Measurements from ENCODE around the gene SUFU. TPM values are rescaled to one million over a fixed set of nuclear protein-coding genes. Genes with fewer than 3 reads are reported as not detected.
A peak's percentile ranks its signal among the peaks of the same experiment; 100 is the strongest.
"Not testable (repeated sequence)": the region's sequence is repeated elsewhere in the genome, so short reads cannot be mapped to it uniquely, and the experiment has no call there.

SUFU gene
- total RNA-seq: 1 to 10 TPM; 5.0 to 8.9 (median 6.8) TPM

DNA sequence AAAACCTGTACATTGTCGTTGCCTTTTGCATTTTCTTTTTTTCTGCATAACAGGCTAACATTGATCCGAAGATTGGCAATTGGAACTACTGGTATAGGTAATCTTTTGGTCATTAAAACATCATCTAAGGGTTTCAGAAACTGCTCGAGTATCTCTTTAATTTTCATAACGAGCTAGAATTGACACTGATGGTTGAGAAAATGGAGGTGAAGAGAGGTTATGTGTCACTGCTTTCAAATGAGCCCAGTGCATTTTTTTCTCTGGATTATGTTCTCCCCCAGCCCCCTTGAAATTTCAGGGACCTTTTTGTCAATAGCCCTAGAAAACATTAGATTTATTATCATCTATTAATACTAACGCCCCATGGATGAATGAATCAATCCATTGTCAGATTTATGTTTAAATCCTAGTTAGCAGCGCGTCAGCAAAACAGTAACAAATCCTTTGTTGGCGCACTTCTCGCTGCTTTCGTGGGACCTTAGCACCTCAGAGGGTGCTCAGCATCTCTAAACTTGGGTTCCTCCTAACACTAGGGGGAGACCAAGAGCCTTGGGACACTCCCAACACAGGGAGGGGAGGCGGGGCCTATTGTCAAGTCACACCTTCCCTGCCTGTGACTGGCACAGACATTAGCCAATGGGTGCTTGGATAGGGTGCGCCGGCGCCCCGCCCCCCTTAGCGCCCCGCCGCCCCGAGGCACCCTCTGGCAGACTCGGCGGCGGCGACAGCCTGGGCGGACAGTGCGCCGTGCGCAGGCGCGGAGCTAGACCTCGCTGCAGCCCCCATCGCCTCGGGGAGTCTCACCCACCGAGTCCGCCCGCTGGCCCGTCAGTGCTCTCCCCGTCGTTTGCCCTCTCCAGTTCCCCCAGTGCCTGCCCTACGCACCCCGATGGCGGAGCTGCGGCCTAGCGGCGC, at the start of gene SUFU:
SUFU (plus strand) TSS at position 709 of the 915 bp plus-strand sequence; CDS start at position 890, 181 bp downstream.
- intact Hi-C loops (cut with DNase I): no loop called here
- peak within 1 kb of the TSS; percentile 88 to 99 (median 92) for H3K4me3 ChIP-seq
- TF ChIP-seq, protein P1, sequence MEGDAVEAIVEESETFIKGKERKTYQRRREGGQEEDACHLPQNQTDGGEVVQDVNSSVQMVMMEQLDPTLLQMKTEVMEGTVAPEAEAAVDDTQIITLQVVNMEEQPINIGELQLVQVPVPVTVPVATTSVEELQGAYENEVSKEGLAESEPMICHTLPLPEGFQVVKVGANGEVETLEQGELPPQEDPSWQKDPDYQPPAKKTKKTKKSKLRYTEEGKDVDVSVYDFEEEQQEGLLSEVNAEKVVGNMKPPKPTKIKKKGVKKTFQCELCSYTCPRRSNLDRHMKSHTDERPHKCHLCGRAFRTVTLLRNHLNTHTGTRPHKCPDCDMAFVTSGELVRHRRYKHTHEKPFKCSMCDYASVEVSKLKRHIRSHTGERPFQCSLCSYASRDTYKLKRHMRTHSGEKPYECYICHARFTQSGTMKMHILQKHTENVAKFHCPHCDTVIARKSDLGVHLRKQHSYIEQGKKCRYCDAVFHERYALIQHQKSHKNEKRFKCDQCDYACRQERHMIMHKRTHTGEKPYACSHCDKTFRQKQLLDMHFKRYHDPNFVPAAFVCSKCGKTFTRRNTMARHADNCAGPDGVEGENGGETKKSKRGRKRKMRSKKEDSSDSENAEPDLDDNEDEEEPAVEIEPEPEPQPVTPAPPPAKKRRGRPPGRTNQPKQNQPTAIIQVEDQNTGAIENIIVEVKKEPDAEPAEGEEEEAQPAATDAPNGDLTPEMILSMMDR (IDR thresholded peaks at IDR 0.05): peak; percentile 70 to 96 (median 90)
- TF ChIP-seq POLR2A (IDR thresholded peaks at IDR 0.05): peak in 2 of 4 donors; percentile 48 to 78
- WGBS, 2 donors: 0 to 1% methylated on average over 7 to 13 of the region's 44 CpGs
- peaks cover 0 to under 1% (median 0%) of the 10 kb centered on the region in 3 donors for H3K36me3 ChIP-seq
- H3K4me1 ChIP-seq: peaks cover 20 to 83% (median 51%) of the 10 kb centered on the region in 3 donors
- no peaks in the 10 kb centered on the region for H3K9me3 ChIP-seq
- DNase-seq: peak; percentile 93
- H3K27me3 ChIP-seq: no peaks in the 10 kb centered on the region
- H3K27ac ChIP-seq: peak within 1 kb of the TSS; percentile 96 to 99 (median 98)

DNA sequence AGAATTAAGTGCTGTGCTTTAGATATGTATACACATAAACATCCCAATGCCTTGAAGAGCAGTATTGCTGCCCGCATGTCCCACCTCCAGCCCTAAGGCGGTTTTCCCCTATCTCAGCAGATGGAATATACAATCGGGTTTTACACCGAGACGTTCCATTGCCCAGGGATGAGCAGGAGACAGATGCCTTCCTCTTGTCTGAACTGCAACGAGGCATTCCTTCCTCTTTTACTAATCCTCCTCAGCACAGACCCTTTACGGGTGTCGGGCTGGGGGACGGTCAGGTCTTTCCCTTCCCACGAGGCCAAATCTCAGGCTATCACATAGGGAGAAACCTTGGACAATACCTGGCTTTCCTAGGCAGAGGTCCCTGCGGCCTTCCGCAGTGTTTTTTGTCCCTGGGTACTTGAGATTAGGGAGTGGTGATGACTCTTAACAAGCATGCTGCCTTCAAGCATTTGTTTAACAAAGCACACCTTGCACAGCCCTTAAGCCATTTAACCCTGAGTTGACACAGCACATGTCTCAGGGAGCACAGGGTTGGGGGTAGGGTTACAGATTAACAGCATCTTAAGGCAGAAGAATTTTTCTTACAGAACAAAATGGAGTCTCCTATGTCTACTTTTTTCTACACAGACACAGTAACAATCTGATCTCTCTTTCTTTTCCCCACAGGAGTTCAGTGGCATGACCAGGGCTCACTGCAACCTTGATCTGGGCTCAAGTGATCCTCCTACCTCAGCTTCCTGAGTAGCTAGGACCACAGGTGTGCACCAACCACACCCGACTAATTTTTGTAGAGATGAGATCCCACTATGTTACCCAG, 48.9 kb upstream of the SUFU start:
- H3K9me3 ChIP-seq; H3K4me3 ChIP-seq; DNase-seq; H3K27me3 ChIP-seq; intact Hi-C loops (cut with DNase I): not testable (repeated sequence)
- Histone ChIP-seq H3K36me3 (peaks cover 0 to 12% (median 0%) of the 10 kb centered on the region in 3 donors), H3K4me1 (peaks cover 16 to 46% (median 16%) of the 10 kb centered on the region in 3 donors), H3K27ac (peak overlapping the region in 3 of 4 donors; percentile 8 to 39 (median 28))
- WGBS, 2 donors: 61 to 62% methylated on average over 11 to 12 of the region's 13 CpGs

DNA sequence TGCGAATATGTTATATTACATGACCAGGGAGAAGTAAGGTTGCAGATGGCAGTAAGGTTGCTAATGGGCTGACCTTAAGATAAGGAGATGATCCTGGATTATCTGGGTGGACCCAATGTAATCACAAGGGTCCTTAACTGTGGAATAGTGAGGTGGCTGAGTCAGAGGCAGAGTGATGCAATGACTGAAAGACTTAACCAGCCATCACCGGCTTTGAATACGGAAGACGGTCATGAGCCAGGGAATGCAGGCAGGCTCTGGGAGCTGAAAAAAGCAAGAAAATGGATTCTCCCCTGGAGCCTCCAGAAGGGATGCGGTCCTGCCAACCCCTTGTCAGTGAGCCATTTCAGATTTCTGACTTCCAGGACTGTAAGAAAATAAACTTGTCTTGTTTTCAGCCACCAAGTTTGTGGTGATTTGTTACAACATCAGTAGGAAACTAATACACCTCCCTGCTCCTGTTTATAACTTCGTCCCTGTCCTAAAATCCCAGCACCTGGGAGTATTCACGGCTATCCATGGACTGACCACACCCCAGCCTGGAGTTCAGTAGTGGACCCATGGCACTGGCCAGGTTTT, 47.8 kb upstream of the SUFU start:
- Histone ChIP-seq H3K9me3 (no peaks in the 10 kb centered on the region), H3K4me3 (no peak overlapping the region), H3K36me3 (peaks cover 0 to 12% (median 0%) of the 10 kb centered on the region in 3 donors), H3K4me1 (peaks cover 15 to 46% (median 21%) of the 10 kb centered on the region in 3 donors), H3K27ac (peak overlapping the region in 2 of 4 donors; percentile 36 to 51), H3K27me3 (no peaks in the 10 kb centered on the region)
- WGBS, 2 donors: 44 to 52% methylated on average over 7 of the region's 7 CpGs
- intact Hi-C loops (cut with DNase I): no loop called here
- no peak for TF ChIP-seq POLR2A (IDR thresholded peaks at IDR 0.05)
- TF ChIP-seq, protein P1 (IDR thresholded peaks at IDR 0.05): no peak
- DNase-seq: no peak

DNA sequence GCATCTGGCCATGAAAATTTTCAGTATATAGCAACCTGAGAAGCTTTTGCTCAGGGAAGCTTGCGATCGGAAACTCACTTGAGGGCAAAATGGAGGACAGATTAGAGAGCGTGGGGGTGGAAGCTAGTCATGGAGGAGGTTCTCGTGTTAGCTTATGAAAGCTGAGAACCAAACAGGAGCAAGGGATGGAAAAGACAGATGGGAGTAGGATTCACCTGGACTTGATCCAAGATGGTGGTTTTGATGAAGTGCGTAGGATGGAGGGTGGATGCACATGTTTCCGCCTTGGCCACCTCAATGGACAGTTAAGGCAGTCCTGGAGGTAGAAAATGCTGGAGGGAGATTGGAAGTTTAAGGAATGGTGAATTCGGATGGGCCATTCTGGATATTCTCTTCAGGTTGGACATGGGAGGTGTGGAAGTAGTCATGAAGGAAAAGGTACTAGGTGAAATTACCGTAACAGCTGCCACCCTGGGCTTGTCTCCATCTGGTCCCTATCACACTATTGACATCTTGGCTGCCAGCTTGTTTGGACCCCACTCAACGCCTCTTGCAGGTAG, 46.1 kb upstream of the SUFU start:
- intact Hi-C loops (cut with DNase I): no loop called here
- no peak for DNase-seq
- WGBS, 2 donors: 86 to 87% methylated on average over 9 of the region's 9 CpGs
- H3K27ac ChIP-seq: no peak overlapping the region
- H3K4me3 ChIP-seq: no peak overlapping the region
- H3K27me3 ChIP-seq: no peaks in the 10 kb centered on the region
- H3K4me1 ChIP-seq: peaks cover 11 to 46% (median 18%) of the 10 kb centered on the region in 3 donors
- no peak for TF ChIP-seq POLR2A (IDR thresholded peaks at IDR 0.05)
- TF ChIP-seq, protein P1 (IDR thresholded peaks at IDR 0.05): no peak
- no peaks in the 10 kb centered on the region for H3K9me3 ChIP-seq
- H3K36me3 ChIP-seq: peaks cover 0 to 12% (median 0%) of the 10 kb centered on the region in 3 donors

DNA sequence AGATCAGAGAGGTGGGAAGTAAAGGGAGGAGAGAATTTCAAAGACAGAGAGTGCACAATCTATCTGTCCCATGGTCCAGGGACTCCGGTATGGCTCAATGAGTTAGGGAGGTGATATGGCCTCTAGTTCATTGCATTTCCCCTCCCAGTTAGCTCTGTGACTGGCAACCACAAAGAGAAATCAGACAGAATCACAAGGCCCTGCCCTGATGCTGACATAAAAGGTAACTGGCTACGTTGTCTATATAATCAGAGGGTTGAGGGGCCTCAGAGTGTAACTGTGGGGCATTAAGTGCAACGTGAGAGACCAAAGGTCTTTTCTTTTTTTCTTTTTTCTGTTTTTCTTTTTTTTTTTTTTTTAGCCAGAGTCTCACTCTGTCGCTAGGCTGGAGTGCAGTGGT, 45.1 kb upstream of the SUFU start:
- intact Hi-C loops (cut with DNase I): no loop called here
- no peaks in the 10 kb centered on the region for H3K9me3 ChIP-seq
- peaks cover 0 to 12% (median 0%) of the 10 kb centered on the region in 3 donors for H3K36me3 ChIP-seq
- peaks cover 3 to 46% (median 18%) of the 10 kb centered on the region in 3 donors for H3K4me1 ChIP-seq
- H3K4me3 ChIP-seq: no peak overlapping the region
- WGBS, 2 donors: 75 to 81% methylated on average over 4 of the region's 4 CpGs
- no peaks in the 10 kb centered on the region for H3K27me3 ChIP-seq
- H3K27ac ChIP-seq: no peak overlapping the region
- no peak for DNase-seq
- TF ChIP-seq, protein P1 (IDR thresholded peaks at IDR 0.05): no peak
- no peak for TF ChIP-seq POLR2A (IDR thresholded peaks at IDR 0.05)

All from esophagus squamous epithelium (tissue), 5 donors.